ENCODE results near the gene GABRA4. TPM values are rescaled to one million over a fixed set of nuclear protein-coding genes. Genes with fewer than 3 reads are reported as not detected.

Gene GABRA4
- total RNA-seq, 2 donors from 2014 or later = 0.08 TPM; not detected in 1

DNA sequence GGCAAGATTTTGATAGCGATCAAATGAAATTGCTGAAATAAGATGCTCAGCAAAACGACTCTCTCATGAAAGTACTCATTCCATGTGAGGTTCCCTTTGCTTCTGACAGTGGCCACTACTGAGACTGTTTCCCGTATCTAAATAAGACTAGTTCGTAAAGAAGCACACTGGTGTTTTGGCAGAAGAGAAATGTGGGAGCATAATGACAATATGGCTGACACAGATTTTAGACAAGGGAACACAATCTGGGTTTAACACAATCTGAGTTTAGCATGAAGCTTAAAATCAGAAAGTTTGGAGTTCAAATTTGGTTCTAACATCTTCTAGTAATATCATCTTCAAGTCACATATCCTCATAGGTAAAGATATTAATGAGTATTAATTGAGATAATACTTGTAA is 13.7 kb downstream of the GABRA4 start:
- Histone ChIP-seq H3K9ac (ENCODE audit: low read depth in 2 of 2, low read length in 2 of 2) (no peak overlapping the region), H3K4me1 (no peaks in the 10 kb centered on the region), H3K27ac (no peak overlapping the region), H3K27me3 (no peaks in the 10 kb centered on the region), H3K9me3 (no peaks in the 10 kb centered on the region), H3K36me3 (no peaks in the 10 kb centered on the region), H3K4me3 (no peak overlapping the region)
- no peak for DNase-seq
- intact Hi-C loops (cut with DNase I) = no loop called here
- TF ChIP-seq, protein P1, sequence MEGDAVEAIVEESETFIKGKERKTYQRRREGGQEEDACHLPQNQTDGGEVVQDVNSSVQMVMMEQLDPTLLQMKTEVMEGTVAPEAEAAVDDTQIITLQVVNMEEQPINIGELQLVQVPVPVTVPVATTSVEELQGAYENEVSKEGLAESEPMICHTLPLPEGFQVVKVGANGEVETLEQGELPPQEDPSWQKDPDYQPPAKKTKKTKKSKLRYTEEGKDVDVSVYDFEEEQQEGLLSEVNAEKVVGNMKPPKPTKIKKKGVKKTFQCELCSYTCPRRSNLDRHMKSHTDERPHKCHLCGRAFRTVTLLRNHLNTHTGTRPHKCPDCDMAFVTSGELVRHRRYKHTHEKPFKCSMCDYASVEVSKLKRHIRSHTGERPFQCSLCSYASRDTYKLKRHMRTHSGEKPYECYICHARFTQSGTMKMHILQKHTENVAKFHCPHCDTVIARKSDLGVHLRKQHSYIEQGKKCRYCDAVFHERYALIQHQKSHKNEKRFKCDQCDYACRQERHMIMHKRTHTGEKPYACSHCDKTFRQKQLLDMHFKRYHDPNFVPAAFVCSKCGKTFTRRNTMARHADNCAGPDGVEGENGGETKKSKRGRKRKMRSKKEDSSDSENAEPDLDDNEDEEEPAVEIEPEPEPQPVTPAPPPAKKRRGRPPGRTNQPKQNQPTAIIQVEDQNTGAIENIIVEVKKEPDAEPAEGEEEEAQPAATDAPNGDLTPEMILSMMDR (IDR thresholded peaks at IDR 0.05) = no peak

DNA sequence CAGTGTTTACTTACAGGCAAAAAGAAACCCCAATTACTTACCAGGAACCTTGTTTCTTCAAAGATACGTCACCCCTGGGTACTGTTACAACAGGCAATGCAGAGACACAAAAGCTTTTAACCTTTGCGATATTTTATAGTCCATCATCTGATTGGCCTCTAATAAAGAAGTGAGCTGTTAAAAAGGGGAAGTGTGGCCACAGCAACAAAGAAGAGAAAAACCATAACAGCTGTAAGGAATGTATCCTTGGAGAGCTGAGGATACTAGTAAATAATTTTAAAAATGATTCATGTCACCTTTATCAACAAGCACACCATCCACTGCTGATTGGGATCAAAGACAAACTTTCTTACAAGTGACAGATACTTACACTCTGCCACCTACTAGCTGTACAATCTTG is 14.1 kb downstream of the GABRA4 start:
- Histone ChIP-seq H3K27ac (no peak overlapping the region), H3K4me3 (no peak overlapping the region), H3K4me1 (no peaks in the 10 kb centered on the region), H3K36me3 (no peaks in the 10 kb centered on the region), H3K9ac (ENCODE audit: low read depth in 2 of 2, low read length in 2 of 2) (no peak overlapping the region), H3K27me3 (no peaks in the 10 kb centered on the region), H3K9me3 (no peaks in the 10 kb centered on the region)
- intact Hi-C loops (cut with DNase I) = no loop called here
- TF ChIP-seq, protein P1 (IDR thresholded peaks at IDR 0.05) = no peak
- DNase-seq = no peak

DNA sequence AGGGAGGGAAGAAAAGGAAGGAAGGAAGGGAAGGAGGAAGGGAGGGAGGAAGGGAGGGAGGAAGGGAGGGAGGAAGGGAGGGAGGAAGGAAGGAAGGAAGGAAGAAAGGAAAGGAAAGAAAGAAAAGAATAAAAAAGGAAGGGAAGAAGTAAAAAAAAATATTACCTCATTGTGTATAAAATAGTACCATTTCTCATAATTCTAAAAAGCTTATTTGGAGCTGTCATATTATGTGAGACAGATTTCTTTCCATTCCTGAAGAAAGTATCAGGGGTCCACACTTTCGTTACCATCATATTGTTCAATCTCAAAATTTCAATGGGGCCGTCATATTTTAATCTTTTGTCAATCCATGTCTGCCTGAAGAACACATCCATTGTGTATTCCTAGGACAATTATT is 16.1 kb downstream of the GABRA4 start:
- intact Hi-C loops (cut with DNase I) = no loop called here
- H3K36me3 ChIP-seq = no peaks in the 10 kb centered on the region
- H3K27me3 ChIP-seq = no peaks in the 10 kb centered on the region
- TF ChIP-seq, protein P1 (IDR thresholded peaks at IDR 0.05) = no peak
- H3K27ac ChIP-seq = no peak overlapping the region
- no peak overlapping the region for H3K4me3 ChIP-seq
- DNase-seq = no peak
- H3K4me1 ChIP-seq = no peaks in the 10 kb centered on the region
- no peaks in the 10 kb centered on the region for H3K9me3 ChIP-seq
- H3K9ac ChIP-seq (ENCODE audit: low read depth in 2 of 2, low read length in 2 of 2) = no peak overlapping the region

DNA sequence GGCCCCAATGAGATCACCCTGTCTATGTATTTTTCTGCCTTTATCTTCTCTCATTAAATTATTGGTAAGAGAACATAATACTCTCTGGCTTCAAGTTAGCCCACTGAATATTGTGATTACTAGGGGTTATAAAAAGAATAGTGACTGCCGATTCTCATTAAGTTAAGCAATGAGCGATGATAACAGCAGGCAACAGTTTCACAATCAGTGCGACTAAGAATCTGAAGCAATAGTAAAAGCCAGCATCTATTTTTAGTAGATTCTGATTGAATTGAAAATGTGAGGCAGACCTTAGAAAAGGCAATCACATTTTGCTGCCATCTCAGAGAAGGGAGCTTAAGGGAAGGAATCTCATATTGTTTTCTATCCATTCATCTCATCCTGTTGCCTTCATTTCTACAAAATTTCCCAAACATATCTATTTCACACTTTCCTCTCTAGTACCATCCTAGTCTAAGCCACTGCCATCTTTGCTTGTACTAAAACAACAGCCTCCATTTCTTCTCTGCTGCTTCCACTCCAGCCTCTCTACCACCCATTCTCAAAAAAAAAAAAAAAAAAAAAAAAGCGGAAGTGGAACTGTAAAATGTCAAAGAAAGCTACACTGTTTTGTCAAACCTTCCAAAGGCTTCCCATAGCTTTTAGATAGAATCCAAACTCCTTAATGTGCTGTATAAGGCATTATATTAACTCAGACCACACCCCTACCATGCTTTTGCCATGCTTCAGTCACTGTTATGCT is 17.4 kb downstream of the GABRA4 start:
- H3K27me3 ChIP-seq = no peaks in the 10 kb centered on the region
- intact Hi-C loops (cut with DNase I) = no loop called here
- TF ChIP-seq, protein P1 (IDR thresholded peaks at IDR 0.05) = no peak
- no peak overlapping the region for H3K9ac ChIP-seq (ENCODE audit: low read depth in 2 of 2, low read length in 2 of 2)
- H3K27ac ChIP-seq = no peak overlapping the region
- no peaks in the 10 kb centered on the region for H3K9me3 ChIP-seq
- no peak overlapping the region for H3K4me3 ChIP-seq
- DNase-seq = no peak
- H3K36me3 ChIP-seq = no peaks in the 10 kb centered on the region
- H3K4me1 ChIP-seq = no peaks in the 10 kb centered on the region

DNA sequence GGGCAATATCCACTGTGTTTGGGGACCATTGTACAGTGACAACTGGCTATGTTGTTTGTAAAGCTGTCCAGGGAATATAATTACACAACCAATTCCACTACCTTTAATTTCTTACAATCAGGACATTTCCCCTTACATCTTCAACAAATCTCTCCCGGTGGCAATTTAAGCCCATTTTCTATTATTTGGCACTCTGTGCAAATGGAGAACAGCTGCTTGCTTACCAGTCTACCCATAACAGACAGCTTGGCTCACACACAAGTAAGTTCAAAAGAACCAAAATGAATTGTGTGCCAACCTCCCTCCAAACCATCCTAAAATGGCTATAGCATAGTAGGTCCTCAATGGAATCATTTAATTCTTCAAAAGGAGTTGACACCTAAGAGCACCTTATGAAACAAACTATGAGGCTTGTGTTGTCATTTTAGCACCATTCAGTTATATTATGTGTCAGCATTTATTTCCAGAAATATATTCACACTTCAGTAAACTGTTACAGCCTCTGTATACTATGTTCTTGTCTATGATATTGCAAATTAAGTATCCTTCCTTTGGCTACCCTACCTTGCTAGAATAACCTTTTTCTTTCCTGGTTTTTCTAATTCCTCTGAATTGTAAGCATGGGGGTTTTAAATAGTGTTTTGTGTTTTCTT is 18.4 kb downstream of the GABRA4 start:
- intact Hi-C loops (cut with DNase I) = no loop called here
- no peaks in the 10 kb centered on the region for H3K27me3 ChIP-seq
- H3K9ac ChIP-seq (ENCODE audit: low read depth in 2 of 2, low read length in 2 of 2) = no peak overlapping the region
- H3K36me3 ChIP-seq = no peaks in the 10 kb centered on the region
- no peak overlapping the region for H3K4me3 ChIP-seq
- H3K4me1 ChIP-seq = no peaks in the 10 kb centered on the region
- no peak overlapping the region for H3K27ac ChIP-seq
- H3K9me3 ChIP-seq = no peaks in the 10 kb centered on the region
- no peak for DNase-seq
- TF ChIP-seq, protein P1 (IDR thresholded peaks at IDR 0.05) = no peak
